NCI-H2029 (cell line): ENCODE measurements around the gene EVI5.
"Not testable (repeated sequence)": the region's sequence is repeated elsewhere in the genome, so short reads cannot be mapped to it uniquely, and the experiment has no call there.

Experiments
- DNase-seq: peaks from one replicate; lab custom pipeline; 2025; lab: John Stamatoyannopoulos, UW

Gene EVI5

DNA sequence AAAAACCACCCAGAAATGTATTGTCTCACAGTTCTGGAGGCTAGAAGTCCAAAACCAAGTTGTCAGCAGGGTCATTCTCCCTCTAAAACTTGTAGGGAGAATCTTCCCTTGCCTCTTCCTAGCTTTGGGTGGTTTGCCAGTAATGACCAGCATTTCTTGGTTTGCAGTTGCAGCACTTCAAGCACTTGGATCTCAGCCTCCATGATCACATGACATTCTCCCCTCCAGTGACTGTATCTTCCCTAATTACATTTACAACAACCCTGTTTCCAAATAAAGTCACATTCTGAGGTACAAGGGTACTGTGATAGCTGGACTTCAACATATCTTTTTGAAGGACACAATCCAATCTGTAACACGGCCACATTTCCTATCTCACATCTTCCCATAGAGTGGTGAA, 37.2 kb downstream of the EVI5 start:
- DNase-seq: no peak

DNA sequence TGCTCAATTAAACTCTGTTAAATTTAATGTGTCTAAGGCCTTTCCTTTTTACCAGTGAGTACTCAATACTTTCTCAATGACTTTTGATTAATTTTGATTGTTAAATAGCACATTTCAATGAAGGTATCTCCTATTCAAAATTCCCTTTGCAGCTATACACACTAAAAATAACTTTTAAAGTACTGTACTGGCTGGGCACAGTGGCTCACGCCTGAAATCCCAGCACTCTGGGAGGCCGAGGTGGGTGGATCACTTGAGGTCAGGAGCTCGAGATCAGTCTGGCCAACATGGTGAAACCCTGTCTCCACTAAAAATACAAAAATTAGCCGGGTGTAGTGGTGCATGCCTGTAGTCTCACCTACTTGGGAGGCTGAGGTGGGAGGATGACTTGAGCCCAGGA, 38.7 kb downstream of the EVI5 start:
- not testable (repeated sequence) for DNase-seq

DNA sequence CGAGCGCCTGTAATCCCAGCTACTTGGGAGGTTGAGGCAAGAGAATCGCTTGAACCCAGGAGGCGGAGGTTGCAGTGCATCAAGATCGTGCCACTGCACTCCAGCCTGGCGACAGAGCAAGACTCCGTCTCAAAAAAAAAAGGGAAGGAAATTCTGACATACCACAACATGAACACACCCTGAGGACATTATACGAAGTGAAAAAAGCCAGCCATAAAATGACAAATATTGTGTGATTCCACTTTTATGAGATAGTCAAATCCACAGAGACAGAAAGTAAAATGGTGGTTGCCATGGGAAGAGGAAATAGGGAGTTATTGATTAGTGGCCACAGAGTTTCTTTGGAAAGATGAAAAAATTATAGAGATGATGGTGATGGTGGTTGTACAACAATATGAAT, 41.7 kb downstream of the EVI5 start:
- DNase-seq: no peak

DNA sequence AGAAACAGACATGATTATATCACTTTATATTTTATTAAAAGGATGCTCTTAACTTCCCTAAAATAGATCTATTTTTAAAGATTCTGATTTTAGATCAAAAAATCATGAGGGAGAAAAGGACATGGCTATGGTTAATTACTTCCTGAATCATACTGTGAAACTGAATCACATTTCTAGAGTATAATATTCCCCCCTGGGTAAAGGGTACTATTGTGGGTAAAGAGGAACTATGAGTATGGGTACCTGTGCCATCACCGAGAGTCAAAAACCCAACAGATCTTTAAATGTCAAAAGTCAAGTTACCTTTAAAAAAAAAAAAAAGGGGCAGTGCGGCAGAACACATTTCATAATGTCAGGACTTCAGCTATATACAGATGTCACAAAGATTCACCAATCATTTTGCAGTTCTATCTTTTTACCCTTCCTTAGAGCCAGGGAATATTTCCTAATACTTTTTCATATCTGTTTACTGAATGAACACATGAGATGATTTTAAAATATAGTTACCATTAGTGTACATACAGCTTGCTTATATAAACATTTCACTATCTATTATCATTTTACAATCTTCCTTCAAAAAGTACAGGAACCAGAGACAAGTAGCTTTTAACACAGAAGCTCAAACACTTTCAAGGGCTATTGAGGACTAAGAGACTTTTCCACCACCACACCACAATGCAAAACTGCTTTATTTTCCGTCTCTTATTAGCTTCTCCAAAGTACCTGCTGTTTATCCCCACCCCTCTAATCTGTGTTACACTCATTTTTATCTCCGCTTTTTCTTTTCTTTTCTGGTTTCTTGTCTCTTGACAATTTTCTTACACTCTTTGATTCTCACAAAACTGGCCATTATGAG, 45.0 kb downstream of the EVI5 start:
- DNase-seq: no peak

DNA sequence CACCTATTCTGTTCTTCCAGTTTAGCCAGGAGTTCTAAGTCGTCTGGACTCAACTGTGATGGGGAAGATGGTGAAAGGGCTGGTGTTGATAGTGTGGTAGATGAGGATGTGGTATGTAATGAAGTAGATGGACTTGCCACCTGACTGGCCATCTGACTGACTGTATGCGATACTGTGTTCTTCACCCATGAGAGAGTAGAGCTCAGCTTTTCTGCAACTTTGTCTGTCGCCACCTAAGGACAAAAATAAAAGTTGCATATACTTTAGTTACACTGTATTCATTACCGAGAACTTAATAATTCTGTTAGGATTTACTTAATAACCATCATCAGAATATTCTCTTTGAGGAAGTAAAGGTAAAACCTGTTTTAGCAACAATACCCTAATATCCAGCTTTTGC, 48.5 kb downstream of the EVI5 start:
- no peak for DNase-seq

DNA sequence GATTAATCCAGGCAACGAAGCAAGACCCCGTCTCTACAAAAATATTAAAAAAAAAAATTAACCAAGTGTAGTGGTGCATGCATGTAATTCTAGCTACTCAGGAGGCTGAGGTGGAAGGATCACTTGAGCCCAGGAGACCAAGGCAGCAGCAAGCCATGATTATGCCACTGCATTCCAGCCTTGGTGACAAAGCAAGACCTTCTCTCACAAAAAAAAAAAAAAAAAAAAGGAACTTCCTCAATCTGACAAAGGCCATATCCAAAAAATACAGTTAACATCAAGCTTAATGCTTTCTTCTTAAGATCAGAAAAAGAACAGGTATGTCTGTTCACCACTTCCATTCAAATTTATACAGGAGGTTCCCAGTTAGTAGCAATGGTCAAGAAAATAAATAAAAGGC, 54.4 kb downstream of the EVI5 start:
- DNase-seq: no peak

DNA sequence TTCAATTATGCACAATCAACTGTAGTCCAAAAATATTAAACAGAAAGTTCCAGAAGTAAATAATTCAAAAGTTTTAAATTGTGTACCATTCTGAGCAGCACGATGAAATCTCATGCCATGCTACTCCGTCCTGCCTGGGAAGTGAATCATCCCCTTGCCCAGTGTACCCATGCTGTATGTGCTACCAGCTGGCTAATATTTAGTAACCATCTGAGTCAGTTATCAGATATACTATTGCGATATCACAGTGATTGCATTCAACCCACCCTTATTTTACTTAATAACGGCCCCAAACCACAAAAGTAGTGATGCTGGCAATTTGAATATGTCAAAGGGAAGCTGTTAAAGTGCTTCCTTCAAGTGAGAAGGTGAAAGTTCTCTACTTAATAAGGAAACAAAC, 56.2 kb downstream of the EVI5 start:
- DNase-seq: no peak

DNA sequence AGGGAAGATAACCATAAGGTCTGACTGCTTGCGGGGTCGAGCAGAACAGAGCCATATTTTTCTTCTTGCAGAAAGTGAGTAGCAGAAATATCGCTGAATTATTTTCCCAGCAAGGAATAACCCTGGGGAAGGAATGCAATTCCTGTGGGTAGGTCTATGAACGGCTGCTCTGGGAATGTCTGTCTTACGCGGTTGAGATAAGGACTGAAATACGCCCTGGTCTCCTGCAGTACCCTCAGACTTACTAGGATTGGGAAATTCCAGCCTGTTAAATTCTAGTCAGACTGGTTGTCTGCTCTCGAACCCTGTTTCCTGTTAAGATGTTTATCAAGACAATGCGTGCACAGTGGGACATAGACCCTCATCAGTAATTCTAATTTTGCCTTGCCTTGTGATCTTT, 61.2 kb downstream of the EVI5 start:
- DNase-seq: not testable (repeated sequence)

DNA sequence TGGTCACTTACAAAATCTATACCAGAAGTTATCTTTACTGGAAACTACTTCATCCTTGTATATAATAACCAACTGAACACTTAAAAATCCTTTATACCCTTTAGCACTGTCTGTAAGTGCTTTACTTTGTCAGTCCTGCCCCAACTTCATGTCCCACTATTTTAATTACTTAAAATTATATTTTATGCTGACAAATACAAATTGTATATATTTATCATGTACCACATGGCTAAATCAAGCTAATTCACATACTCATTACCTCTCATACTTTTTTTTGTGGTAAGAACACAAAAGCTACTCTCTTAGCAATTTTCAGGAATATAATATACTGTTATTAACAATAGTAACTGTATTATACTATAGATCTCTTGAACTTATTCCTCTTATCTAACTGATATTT, 63.0 kb downstream of the EVI5 start:
- no peak for DNase-seq

DNA sequence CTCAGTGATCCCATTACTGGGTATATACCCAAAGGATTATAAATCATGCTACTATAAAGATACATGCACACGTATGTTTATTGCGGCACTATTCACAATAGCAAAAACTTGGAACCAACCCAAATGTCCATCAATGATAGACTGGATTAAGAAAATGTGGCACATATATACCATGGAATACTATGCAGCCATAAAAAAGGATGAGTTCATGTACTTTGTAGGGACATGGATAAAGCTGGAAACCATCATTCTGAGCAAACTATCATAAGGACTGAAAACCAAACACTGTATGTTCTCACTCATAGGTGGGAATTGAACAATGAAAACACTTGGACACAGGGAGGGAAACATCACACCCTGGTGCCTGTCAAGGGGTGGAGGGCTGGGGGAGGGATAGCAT, 63.8 kb downstream of the EVI5 start:
- not testable (repeated sequence) for DNase-seq

DNA sequence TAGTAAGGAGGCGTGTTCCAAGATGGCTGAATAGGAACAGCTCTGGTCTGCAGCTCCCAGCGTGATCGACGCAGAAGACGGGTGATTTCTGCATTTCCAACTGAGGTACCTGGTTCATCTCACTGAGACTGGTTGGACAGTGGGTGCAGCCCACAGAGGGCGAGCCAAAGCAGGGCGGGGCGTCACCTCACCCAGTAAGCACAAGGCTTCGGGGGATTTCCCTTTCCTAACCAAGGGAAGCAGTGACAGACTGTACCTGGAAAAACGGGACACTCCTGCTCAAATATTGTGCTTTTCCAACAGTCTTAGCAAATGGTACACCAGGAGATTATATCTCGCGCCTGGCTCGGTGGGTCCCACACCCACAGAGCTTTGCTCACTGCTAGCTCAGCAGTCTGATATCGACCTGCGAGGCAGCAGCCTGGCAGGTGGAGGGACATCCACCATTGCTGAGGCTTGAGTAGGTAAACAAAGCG, 69.4 kb downstream of the EVI5 start:
- DNase-seq: not testable (repeated sequence)

DNA sequence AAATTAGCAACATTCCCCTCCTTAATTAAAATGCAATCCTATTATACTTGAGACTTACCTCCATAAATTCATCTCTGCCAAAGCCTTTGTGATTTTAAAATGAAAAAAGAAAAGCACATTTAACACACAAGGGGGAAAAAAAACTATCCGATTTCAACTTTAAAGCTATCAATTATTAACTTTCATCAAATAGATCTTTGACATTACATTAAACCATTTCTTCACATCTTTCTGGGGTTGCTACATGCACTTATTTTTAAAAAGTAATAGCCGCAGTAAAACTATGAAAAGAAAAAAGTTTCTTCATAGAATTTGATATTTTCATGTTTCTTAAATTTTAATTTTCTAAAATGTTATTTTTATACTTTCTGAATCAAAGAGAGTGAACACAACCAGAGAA, 71.0 kb downstream of the EVI5 start:
- no peak for DNase-seq

DNA sequence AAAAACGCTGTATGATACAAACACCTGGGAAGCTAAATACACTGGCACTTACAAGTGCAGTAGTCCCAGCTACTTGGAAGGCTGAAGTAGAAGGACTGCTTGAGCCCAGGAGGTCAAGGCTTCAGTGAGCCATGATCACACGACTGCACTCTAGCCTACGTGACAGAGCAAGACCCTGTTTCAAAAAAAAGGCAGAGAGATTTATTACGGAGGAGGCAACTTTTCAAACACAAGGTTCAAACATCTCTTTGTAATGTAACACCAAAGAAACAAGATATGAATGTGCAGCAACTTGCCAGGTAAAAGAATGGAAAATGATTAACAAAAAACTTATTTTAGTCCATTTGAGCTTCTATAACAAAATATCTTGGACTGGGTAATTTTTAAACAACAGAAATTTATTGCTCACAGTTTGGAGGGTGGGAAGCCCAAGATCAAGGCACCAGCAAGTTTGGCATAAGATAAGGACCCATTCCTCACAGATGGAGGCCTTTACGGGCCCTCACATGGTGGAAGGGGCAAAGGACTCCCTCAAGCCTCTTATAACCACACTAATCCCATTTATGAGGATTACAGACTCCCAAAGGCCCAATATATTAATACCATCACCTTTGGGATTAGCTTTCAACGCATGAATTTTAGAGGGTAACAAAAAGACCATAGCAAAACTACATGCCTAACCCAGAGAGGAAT, 73.3 kb downstream of the EVI5 start:
- DNase-seq: no peak

DNA sequence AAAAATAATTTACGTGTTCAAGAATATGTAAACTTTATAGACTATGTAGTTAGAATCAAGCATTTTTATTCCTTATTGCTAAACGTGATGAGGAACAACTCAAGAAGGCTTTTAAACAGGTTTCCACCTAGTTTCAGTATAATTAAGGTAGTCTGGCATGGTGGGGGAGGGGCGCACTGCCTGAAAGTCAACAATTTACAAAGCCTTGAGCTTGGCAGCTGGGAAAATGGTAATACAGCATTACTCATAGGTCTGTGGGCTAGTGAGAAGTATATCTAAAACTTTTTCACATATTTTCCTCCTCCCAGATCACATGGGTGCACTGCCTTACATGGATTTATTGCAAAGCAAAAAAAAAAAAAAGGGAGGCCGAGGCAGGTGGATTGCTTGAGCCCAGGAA, 75.2 kb downstream of the EVI5 start:
- no peak for DNase-seq

DNA sequence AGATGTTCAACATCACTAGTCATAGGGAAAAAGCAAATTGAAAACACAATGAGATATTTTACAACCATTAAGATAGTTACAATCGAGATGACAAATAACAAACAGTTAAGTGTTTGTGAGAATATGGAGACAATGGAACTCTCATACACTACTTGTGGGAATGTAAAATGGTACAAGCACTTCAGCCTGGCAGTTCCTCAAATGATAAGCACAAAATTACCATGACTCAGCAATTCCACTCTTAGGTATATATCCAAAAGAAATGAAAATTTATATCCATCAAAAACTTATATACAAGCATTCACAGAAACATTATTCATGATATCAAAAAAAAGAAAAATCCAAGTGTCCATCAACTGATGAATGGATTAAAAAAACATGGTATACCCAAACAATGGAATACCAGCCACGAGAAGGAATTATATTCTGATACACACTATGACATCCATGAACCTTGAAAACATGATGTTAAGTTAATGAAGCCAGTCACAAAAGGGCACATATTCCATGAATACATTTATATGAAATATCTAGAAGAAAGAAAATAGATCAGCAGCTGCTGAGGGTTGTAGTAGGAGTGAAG, 76.4 kb downstream of the EVI5 start:
- peak; percentile 35 for DNase-seq

DNA sequence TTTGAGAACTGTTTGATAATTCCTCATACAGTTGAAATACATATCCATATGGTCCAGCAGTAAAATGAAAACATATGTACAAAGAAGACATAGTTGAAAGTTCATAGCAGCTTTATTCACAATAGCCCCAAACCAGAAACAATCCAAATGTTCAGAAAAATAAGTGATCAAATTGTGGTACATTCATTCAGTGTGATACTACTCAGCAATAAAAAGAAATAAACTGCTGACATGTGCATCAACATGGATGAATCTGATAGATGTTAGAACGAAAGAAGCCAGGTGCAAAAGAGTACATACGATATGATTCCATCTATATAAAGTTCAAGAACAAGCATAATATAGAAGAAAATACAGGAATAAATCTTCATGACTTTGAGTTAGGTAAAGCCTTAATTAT, 77.2 kb downstream of the EVI5 start:
- DNase-seq: no peak

DNA sequence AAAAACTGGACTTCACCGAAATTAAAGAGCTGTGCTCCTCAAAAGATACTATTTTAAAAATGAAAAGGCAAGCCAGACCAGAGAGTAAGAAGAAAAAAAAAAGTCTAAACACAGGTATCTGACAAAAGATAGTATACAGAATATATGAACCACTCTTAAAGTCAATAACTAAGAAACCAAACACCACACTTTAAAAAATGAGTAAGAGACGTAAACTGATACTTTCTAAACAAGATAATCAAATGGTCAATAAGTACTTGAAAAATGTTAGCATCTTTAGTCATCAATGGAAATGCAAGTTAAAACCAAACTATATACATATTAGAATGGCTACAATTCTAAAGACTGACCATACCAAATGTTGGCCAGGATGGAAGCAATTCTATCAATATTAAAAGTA, 77.6 kb downstream of the EVI5 start:
- no peak for DNase-seq

DNA sequence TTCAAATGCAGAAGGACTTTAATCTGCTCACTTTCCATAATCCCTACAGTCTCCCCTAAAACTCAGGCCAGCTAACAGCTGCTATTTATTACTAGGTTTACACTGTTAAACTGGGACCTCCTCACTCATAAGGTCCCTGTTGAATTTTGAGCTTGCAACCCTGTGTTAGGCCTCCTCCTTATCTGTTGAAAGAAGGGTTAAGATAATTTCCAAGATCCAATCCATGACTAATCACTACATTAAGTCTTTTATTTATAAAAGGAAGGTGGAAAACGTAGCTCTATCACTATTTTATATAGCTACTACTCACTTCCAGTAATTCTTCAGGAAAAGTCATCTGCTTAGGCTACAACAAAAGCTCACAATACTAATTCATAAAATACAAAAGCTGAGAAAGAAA, 79.5 kb downstream of the EVI5 start:
- DNase-seq: no peak

DNA sequence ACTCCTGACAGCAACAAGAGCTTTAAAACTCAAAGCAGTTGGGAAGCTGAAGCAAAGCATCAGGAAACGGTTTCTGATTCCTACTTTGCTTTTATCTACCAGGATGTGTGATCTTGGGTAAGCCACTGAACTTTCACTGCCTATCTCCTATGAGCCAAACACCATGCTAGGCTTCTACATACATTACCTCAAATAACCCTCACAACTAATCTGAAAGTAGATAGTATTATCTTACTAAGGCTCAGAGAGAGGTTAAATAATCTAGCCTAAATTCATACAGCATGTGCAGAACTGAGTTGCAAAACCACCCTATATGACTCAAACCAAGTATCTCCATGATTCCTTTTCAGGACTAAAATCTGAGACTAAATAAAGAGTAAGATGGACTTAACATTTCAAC, 83.8 kb downstream of the EVI5 start:
- DNase-seq: no peak

DNA sequence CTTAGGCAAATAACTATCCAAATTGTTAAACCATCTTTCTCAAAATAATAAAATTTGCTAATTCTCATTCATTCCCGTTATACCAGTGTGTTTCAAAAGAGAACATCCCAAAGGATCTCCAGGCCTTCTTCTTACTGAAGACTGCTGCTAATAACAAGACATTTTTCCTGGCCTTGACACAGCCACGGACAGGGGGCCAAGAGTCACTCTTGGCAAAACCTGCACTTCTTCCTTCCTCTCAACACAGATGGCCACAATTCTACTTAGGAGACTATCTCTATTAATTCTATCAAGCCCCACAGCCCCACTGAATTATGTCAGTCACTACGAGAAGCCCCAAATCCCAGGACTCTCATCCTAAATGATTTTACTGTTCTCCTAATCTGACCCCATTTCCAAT, 86.0 kb downstream of the EVI5 start:
- no peak for DNase-seq

DNA sequence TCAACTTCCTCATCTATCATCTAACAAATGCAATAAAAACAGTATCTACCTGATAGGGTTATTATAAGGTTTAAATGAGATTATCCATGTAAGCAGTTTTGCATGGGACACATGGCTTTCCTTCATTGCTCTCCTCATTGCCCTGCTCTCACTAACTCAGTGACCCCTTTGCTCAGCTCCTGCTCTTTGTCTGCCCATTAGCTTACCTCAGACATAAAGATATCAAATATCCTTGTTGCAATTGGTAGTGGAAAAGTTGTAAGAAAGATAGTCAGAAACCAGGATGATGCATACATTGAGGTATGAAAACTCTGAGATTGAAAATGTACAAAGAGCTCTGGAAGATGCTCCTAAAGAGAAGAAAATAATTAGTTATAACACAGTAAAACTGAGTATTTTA, 89.8 kb downstream of the EVI5 start:
- no peak for DNase-seq

DNA sequence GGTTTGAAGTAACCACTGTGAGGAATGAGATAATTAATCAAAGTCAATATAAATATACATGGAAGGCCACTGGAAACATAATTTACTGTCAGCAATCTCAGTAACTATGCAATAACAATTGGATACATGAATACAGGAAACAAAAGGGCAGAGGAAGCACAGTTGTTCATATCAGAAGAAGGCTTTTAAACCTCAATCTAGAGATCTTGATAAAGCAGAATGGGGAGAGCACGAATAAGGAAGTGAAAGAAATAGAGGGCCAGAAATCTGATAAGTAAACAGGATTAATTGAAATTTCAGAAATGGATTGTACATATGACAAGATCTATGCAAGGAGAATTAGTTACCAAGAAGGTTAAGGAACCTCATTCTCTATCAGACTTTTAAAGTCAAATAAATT, 93.0 kb downstream of the EVI5 start:
- no peak for DNase-seq

DNA sequence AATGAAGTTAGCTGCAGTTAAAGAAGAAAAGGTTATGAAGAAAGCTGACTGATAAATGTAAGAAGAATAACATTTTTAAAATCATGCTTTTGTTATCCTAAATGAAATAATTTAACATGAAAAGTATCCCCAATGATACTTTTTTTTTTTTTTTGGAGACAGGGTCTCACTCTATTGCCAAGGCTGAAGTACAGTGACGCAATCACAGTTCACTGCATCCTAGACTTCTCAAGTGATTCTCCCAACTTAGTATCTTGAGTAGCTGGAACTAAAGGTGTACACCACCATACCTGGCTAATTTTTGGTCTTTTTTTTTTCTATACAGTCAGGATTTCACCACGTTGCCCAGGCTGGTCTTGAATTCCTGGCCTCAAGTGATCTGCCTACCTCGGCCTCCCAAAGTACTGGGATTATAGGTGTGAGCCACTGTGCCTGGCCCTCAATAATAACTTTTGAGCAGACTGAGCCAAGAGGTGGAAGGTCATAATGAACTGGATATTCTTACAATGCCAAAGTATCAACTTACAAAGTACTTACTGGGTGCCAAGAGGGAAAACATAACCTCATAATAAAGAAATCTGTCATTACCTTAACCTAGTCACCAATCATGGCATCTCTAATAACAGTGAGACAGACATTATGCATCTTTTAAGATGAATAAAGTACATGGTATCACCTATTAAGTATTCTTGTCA, 94.5 kb downstream of the EVI5 start:
- peak; percentile 3 for DNase-seq
